Measurements from ENCODE around the gene CTIF. TPM values are rescaled to one million over a fixed set of nuclear protein-coding genes. Genes with fewer than 3 reads are reported as not detected.

The CTIF gene
- total RNA-seq, 2 donors from 2014 or later, result 6.1 to 7.3 TPM

GRCh38 chr18:48800466-48800865 lies 261.6 kb downstream of the CTIF start:
- DNase-seq, result peak in 1 of 3 donors; percentile 3
- peaks cover 19% of the 10 kb centered on the region for H3K4me1 Mint-ChIP-seq
- no peaks in the 10 kb centered on the region for H3K36me3 Mint-ChIP-seq (ENCODE audit: low read depth)
- H3K4me3 Mint-ChIP-seq, result no peak overlapping the region
- ATAC-seq, result no peak
- no peaks in the 10 kb centered on the region for H3K27me3 Mint-ChIP-seq
- no peak overlapping the region for H3K27ac Mint-ChIP-seq
- no peaks in the 10 kb centered on the region for H3K9me3 ChIP-seq (ENCODE audit: control insufficient read depth, low read length, poor library complexity, severe bottlenecking)

- Mint-ChIP-seq H3K36me3 (ENCODE audit: low read depth) (no peaks in the 10 kb centered on the region), H3K27ac (no peak overlapping the region), H3K4me1 (peaks cover 24% of the 10 kb centered on the region), H3K27me3 (no peaks in the 10 kb centered on the region), H3K4me3 (peak overlapping the region; percentile 55)
- H3K9me3 ChIP-seq (ENCODE audit: control insufficient read depth, low read length, poor library complexity, severe bottlenecking), result no peaks in the 10 kb centered on the region
- no peak for ATAC-seq
- peak in 1 of 3 donors; percentile 5 for DNase-seq
Observed at GRCh38 chr18:48800876-48801727, 262.3 kb downstream of the CTIF start.

GRCh38 chr18:48801728-48802542 lies 263.1 kb downstream of the CTIF start:
- Mint-ChIP-seq H3K4me3 (no peak overlapping the region), H3K36me3 (ENCODE audit: low read depth) (no peaks in the 10 kb centered on the region), H3K27me3 (no peaks in the 10 kb centered on the region), H3K27ac (no peak overlapping the region), H3K4me1 (peaks cover 31% of the 10 kb centered on the region)
- DNase-seq, result no peak
- H3K9me3 ChIP-seq (ENCODE audit: control insufficient read depth, low read length, poor library complexity, severe bottlenecking), result no peaks in the 10 kb centered on the region
- no peak for ATAC-seq

- no peak overlapping the region for H3K4me3 Mint-ChIP-seq
- DNase-seq (peak in 1 of 3 donors; percentile 5), ATAC-seq (no peak)
- no peaks in the 10 kb centered on the region for H3K36me3 Mint-ChIP-seq (ENCODE audit: low read depth)
- no peaks in the 10 kb centered on the region for H3K9me3 ChIP-seq (ENCODE audit: control insufficient read depth, low read length, poor library complexity, severe bottlenecking)
- H3K4me1 Mint-ChIP-seq, result peaks cover 33% of the 10 kb centered on the region
- no peaks in the 10 kb centered on the region for H3K27me3 Mint-ChIP-seq
- peak overlapping the region; percentile 62 for H3K27ac Mint-ChIP-seq
Observed at GRCh38 chr18:48802543-48803290, 263.9 kb downstream of the CTIF start.

GRCh38 chr18:48803518-48803917 lies 264.7 kb downstream of the CTIF start:
- H3K27ac Mint-ChIP-seq, result peak overlapping the region; percentile 86
- H3K27me3 Mint-ChIP-seq, result no peaks in the 10 kb centered on the region
- no peak overlapping the region for H3K4me3 Mint-ChIP-seq
- DNase-seq, result no peak
- ATAC-seq, result no peak
- no peaks in the 10 kb centered on the region for H3K9me3 ChIP-seq (ENCODE audit: control insufficient read depth, low read length, poor library complexity, severe bottlenecking)
- peaks cover 33% of the 10 kb centered on the region for H3K4me1 Mint-ChIP-seq
- no peaks in the 10 kb centered on the region for H3K36me3 Mint-ChIP-seq (ENCODE audit: low read depth)

GRCh38 chr18:48803951-48804855 lies 265.4 kb downstream of the CTIF start:
- no peak overlapping the region for H3K4me3 Mint-ChIP-seq
- no peaks in the 10 kb centered on the region for H3K27me3 Mint-ChIP-seq
- peak overlapping the region; percentile 86 for H3K27ac Mint-ChIP-seq
- H3K36me3 Mint-ChIP-seq (ENCODE audit: low read depth), result no peaks in the 10 kb centered on the region
- ATAC-seq, result no peak
- peaks cover 32% of the 10 kb centered on the region for H3K4me1 Mint-ChIP-seq
- DNase-seq, result no peak
- no peaks in the 10 kb centered on the region for H3K9me3 ChIP-seq (ENCODE audit: control insufficient read depth, low read length, poor library complexity, severe bottlenecking)

GRCh38 chr18:48804856-48805610 lies 266.2 kb downstream of the CTIF start:
- Mint-ChIP-seq H3K4me3 (no peak overlapping the region), H3K36me3 (ENCODE audit: low read depth) (no peaks in the 10 kb centered on the region), H3K27ac (peak overlapping the region; percentile 86), H3K27me3 (no peaks in the 10 kb centered on the region), H3K4me1 (peaks cover 31% of the 10 kb centered on the region)
- ATAC-seq, result no peak
- no peak for DNase-seq
- H3K9me3 ChIP-seq (ENCODE audit: control insufficient read depth, low read length, poor library complexity, severe bottlenecking), result no peaks in the 10 kb centered on the region

GRCh38 chr18:48805826-48806535 lies 267.1 kb downstream of the CTIF start:
- no peaks in the 10 kb centered on the region for H3K9me3 ChIP-seq (ENCODE audit: control insufficient read depth, low read length, poor library complexity, severe bottlenecking)
- H3K4me1 Mint-ChIP-seq, result peaks cover 31% of the 10 kb centered on the region
- no peaks in the 10 kb centered on the region for H3K27me3 Mint-ChIP-seq
- no peak for ATAC-seq
- DNase-seq, result no peak
- H3K4me3 Mint-ChIP-seq, result peak overlapping the region; percentile 64
- H3K27ac Mint-ChIP-seq, result peak overlapping the region; percentile 86
- no peaks in the 10 kb centered on the region for H3K36me3 Mint-ChIP-seq (ENCODE audit: low read depth)

- H3K36me3 Mint-ChIP-seq (ENCODE audit: low read depth), result no peaks in the 10 kb centered on the region
- no peak for DNase-seq
- no peaks in the 10 kb centered on the region for H3K27me3 Mint-ChIP-seq
- peak overlapping the region; percentile 43 for H3K4me3 Mint-ChIP-seq
- H3K9me3 ChIP-seq (ENCODE audit: control insufficient read depth, low read length, poor library complexity, severe bottlenecking), result no peaks in the 10 kb centered on the region
- peak overlapping the region; percentile 74 for H3K27ac Mint-ChIP-seq
- peak; percentile 95 for ATAC-seq
- H3K4me1 Mint-ChIP-seq, result peaks cover 29% of the 10 kb centered on the region
Observed at GRCh38 chr18:48806551-48807261, 267.9 kb downstream of the CTIF start.

- DNase-seq, result no peak
- Mint-ChIP-seq H3K27ac (no peak overlapping the region), H3K27me3 (no peaks in the 10 kb centered on the region), H3K4me1 (peaks cover 33% of the 10 kb centered on the region), H3K36me3 (ENCODE audit: low read depth) (peaks cover 3% of the 10 kb centered on the region), H3K4me3 (no peak overlapping the region)
- no peak for ATAC-seq
- no peaks in the 10 kb centered on the region for H3K9me3 ChIP-seq (ENCODE audit: control insufficient read depth, low read length, poor library complexity, severe bottlenecking)
Observed at GRCh38 chr18:48808476-48808875, 269.6 kb downstream of the CTIF start.

- no peaks in the 10 kb centered on the region for H3K9me3 ChIP-seq (ENCODE audit: control insufficient read depth, low read length, poor library complexity, severe bottlenecking)
- ATAC-seq (no peak), DNase-seq (no peak)
- H3K27ac Mint-ChIP-seq, result no peak overlapping the region
- H3K27me3 Mint-ChIP-seq, result no peaks in the 10 kb centered on the region
- peaks cover 3% of the 10 kb centered on the region for H3K36me3 Mint-ChIP-seq (ENCODE audit: low read depth)
- no peak overlapping the region for H3K4me3 Mint-ChIP-seq
- peaks cover 42% of the 10 kb centered on the region for H3K4me1 Mint-ChIP-seq
Observed at GRCh38 chr18:48809365-48809764, 270.5 kb downstream of the CTIF start.

Data from T-helper 17 cell (primary cell).